Pancreas (tissue), 10 donors: ENCODE measurements around the gene GALR2. TPM values are rescaled to one million over a fixed set of nuclear protein-coding genes. Genes with fewer than 3 reads are reported as not detected.

Source experiments
- ATAC-seq, 4 donors: fragments of 200-7000 bp; cut with Tn5 transposase; one replicate each; pipeline versions ENCODE4 v1.8.0 to v1.9.1; 2020; ENCODE audit warnings: mild to moderate bottlenecking in 4 of 4, moderate library complexity in 4 of 4
- DNase-seq, 6 donors: peaks; one replicate each; pipeline ENCODE4 v3.0.0-alpha.2; 2020
- FAIRE-seq: peaks from 2 replicates; lab custom pipeline; 2012; peaks lifted over from hg19 to GRCh38; lab: Jason Lieb, UNC
- H3K27ac ChIP-seq, 4 donors: fragments of 200-600 bp; sonication (generic); 1 replicate in 3 of 4; 2 replicates in 1 of 4; pipeline versions ENCODE4 v1.5.0 to v1.8.0; 2020
- H3K27me3 ChIP-seq, 4 donors: fragments of 200-600 bp; one replicate each; pipeline ENCODE4 v1.8.0; 2021
- H3K36me3 ChIP-seq, 3 donors: fragments of 200-600 bp; sonication (generic) in 1 of 3; one replicate each; pipeline versions ENCODE4 v1.5.0 to v1.8.0; 2020 to 2021
- H3K4me1 ChIP-seq, 3 donors: fragments of 200-600 bp; one replicate each; pipeline ENCODE4 v1.8.0; 2021
- H3K4me3 ChIP-seq, 4 donors: fragments of 200-600 bp; sonication (generic) in 2 of 4; one replicate each; pipeline versions ENCODE4 v1.5.0 to v1.8.0; 2020 to 2021
- H3K9me3 ChIP-seq, 4 donors: fragments of 200-600 bp; one replicate each; pipeline ENCODE4 v1.8.0; 2021
- WGBS, 2 donors: extraction: QIAGEN DNeasy Blood & Tissue Kit; methylation state at CpG; one replicate each; pipeline ENCODE4 v1.1.7; 2013; 5-methylcytosine and 5-hydroxymethylcytosine counted together
- intact Hi-C, 3 donors: fragments of 100-400 bp; cut with DNase I; formaldehyde crosslinking; loops; one replicate each; pipeline versions ENCODE4 v1.11.1 to v1.14.2; 2022
- polyA plus RNA-seq, 2 donors: library from polyadenylated mRNA; stranded (reverse); fragments of 200-250 nt; gene quantifications; one replicate each; pipeline ENCODE4 v1.2.3, GENCODE V29; 2013
- total RNA-seq, 6 donors: library from RNA; stranded (reverse); fragmentation: NEBNext Ultra II Directional in 4 of 6; extraction: Animal tissue kit (Norgen Biotek cat#: 25700) in 4 of 6; gene quantifications; one replicate each; pipeline versions ENCODE4 v1.2.1 to v1.2.4, GENCODE V29; 2021 to 2023
- TF ChIP-seq, protein P1 (sequence below), 4 donors: fragments of 200-600 bp; sonication (generic) in 3 of 4; IDR thresholded peaks; one replicate each; pipeline versions ENCODE4 v1.5.0 to v1.8.0; 2021; ENCODE audit warnings: antibody characterized with exemption in 4 of 4
- donor health status: healthy with polysubstance abuse.
- donor health status: DM: no; HTN: no; CAD: no; lungs with moderate emphysema.
- donor health status: DM: no; HTN: no; CAD: no.
- donor health status: control.
- donor health status: control.
- donor health status: Bipolar disorder and iron deficiency.
- donor health status: DM: yes; HTN: yes; CAD: no.
- donor health status: DM: no; HTN: no; CAD: no.
- donor health status: DM: no; HTN: no; CAD: no.
- donor health status: DM: yes; HTN: yes; CAD: no.

Gene GALR2
- total and polyA plus RNA-seq, 8 donors, result 0.11 to 0.19 (median 0.12) TPM; not detected in 5

DNA sequence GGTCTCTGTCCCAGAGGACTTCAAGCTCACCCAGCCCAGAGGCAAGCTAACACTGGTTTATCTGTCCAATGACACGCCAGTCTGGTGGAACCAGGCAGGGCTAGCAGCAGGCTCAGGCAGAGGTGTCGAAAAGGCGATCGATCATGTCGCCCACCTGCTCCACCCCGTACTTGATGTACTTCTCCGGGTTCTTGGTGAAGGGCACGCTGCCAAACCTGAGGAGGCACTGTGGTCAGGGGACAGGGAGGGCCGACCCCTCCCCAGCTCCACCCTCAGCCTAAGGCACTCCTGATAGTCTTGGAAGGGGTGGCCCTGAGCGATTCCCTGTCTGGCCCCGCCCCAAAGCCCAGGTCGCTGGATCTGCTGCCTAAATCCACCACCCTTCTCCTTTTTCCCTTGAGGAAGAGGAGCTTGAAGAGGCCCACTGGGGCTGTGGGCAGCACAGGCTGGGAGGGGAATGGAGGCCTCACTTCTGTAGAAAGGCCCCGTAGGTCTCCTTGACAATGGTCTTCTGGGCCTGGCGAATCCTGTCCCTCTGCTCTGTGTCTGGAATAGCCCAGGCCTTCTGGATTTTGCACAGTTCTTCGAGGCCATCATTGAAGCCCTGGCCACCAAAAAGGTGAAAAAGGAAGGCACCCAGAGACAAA, 9.1 kb downstream of the GALR2 start:
- H3K36me3 ChIP-seq, result peaks cover 0 to 55% (median 18%) of the 10 kb centered on the region in 3 donors
- H3K9me3 ChIP-seq, result no peaks in the 10 kb centered on the region
- intact Hi-C loops, result no loop called here
- H3K27me3 ChIP-seq, result no peaks in the 10 kb centered on the region
- no peak overlapping the region for H3K4me3 ChIP-seq
- 89 to 92% methylated on average over 15 of the region's 15 CpGs for WGBS, 2 donors
- ATAC-seq (no peak), DNase-seq (peak in 3 of 6 donors; percentile 42 to 64 (median 46)), FAIRE-seq (no peak)
- H3K4me1 ChIP-seq, result peaks cover 0 to 5% (median 0%) of the 10 kb centered on the region in 3 donors
- no peak overlapping the region for H3K27ac ChIP-seq
- TF ChIP-seq, protein P1, sequence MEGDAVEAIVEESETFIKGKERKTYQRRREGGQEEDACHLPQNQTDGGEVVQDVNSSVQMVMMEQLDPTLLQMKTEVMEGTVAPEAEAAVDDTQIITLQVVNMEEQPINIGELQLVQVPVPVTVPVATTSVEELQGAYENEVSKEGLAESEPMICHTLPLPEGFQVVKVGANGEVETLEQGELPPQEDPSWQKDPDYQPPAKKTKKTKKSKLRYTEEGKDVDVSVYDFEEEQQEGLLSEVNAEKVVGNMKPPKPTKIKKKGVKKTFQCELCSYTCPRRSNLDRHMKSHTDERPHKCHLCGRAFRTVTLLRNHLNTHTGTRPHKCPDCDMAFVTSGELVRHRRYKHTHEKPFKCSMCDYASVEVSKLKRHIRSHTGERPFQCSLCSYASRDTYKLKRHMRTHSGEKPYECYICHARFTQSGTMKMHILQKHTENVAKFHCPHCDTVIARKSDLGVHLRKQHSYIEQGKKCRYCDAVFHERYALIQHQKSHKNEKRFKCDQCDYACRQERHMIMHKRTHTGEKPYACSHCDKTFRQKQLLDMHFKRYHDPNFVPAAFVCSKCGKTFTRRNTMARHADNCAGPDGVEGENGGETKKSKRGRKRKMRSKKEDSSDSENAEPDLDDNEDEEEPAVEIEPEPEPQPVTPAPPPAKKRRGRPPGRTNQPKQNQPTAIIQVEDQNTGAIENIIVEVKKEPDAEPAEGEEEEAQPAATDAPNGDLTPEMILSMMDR (IDR thresholded peaks at IDR 0.05), result no peak

DNA sequence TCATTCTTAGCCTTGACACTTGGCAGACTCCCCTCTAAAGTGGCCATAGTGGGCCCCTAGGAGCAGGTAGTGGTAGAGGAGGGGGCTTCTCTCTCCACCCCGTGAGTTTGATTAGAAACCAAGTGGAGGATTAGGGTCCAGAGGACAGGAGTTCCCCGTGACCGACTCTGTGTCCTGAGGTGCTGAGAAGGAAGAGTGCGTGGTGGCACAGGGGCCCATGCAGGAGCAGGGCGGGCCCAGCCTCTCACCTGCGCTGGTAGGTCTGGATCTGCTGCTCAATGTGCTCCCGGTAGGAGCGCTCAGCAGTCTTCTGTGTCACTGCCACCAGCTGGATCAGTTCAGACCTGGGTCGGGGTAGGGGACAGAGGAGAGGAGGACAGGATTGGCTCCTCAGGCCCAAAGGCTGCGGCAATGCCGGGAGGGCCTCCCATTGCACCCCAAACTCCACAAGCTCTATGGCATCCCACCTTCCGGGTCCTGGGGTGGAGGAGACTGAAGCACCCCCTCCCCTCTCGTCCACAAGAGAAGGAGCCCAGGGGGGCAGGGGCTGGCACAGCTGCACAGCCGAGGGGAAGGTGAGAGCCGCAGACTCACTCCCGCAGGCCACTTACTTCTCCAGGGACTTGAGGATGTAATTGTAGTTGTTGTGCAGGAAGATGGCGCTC, 10.6 kb downstream of the GALR2 start:
- Histone ChIP-seq H3K36me3 (peaks cover 0 to 69% (median 22%) of the 10 kb centered on the region in 3 donors), H3K4me3 (no peak overlapping the region), H3K27me3 (no peaks in the 10 kb centered on the region), H3K4me1 (no peaks in the 10 kb centered on the region), H3K9me3 (no peaks in the 10 kb centered on the region), H3K27ac (no peak overlapping the region)
- WGBS, 2 donors, result 81 to 85% methylated on average over 17 of the region's 17 CpGs
- ATAC-seq, result no peak
- no peak for DNase-seq
- no peak for FAIRE-seq
- TF ChIP-seq, protein P1 (IDR thresholded peaks at IDR 0.05), result no peak
- intact Hi-C loops, result no loop called here

DNA sequence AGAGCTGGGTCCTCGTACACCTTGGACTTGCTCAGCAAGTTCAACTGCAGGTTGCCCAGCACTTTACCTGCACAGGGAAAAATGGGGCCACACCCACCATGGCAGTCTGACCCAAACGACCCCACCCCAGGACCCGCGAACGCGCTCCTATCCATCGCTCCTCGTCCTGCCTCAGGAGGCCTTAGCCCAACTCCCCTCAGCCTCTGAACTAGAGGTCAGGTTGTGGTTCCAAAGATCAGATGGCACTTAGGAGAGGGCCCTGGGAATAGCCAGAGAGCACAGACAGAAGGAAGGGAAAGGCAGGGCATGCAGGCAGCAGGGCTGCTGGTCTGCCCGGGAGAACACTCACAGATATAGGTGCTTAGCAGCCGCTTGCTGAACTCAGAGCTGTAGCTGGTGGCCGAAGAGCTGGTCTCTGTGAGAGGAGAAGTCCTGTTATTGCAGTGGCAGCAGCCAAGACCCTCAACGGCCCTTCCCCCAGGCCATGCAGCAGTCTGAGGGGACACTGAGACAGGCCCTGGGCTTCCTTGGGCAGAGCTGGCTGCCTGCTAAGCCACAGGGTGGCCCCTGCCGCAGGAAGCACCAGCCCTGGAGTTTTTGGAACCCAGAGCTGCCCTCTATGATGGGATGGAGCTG, 11.3 kb downstream of the GALR2 start:
- no peak overlapping the region for H3K27ac ChIP-seq
- WGBS, 2 donors, result 89 to 91% methylated on average over 13 of the region's 13 CpGs
- H3K4me3 ChIP-seq, result no peak overlapping the region
- DNase-seq (peak in 1 of 6 donors; percentile 21), FAIRE-seq (no peak), ATAC-seq (no peak)
- no peaks in the 10 kb centered on the region for H3K9me3 ChIP-seq
- peaks cover 0 to 73% (median 25%) of the 10 kb centered on the region in 3 donors for H3K36me3 ChIP-seq
- H3K4me1 ChIP-seq, result no peaks in the 10 kb centered on the region
- TF ChIP-seq, protein P1 (IDR thresholded peaks at IDR 0.05), result no peak
- intact Hi-C loops, result no loop called here
- H3K27me3 ChIP-seq, result no peaks in the 10 kb centered on the region

DNA sequence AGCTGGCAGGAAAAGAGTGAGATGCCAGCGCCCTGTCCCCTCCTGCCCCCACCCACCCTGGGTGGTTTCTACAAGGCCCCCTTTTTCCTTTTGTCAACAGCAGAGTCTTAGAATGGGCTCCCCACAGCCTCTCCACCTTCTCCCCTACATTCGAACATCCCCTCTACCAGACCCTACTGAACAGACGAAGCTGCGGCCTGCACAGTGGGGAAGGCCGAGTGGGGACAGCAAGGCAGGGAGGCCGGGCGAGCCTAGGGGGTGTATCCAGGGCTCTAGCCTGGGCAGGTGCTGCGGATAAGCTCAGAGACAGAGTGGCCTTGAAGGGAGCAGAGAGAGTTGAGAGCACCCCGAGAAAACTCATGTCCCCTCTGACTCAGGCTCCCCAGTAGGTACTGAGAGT, 11.8 kb downstream of the GALR2 start:
- 93% methylated on average over 9 of the region's 9 CpGs for WGBS, 2 donors
- no peak for DNase-seq

More for the DNA sequence above, 11.8 kb downstream of the GALR2 start:
- no peak overlapping the region for H3K27ac ChIP-seq
- peaks cover 0 to 73% (median 27%) of the 10 kb centered on the region in 3 donors for H3K36me3 ChIP-seq
- H3K4me3 ChIP-seq, result no peak overlapping the region
- TF ChIP-seq, protein P1 (IDR thresholded peaks at IDR 0.05), result no peak
- ATAC-seq (no peak), FAIRE-seq (no peak)
- no peaks in the 10 kb centered on the region for H3K9me3 ChIP-seq
- H3K27me3 ChIP-seq, result no peaks in the 10 kb centered on the region
- no peaks in the 10 kb centered on the region for H3K4me1 ChIP-seq
- intact Hi-C loops, result no loop called here
